ENCODE results near the gene RGR. TPM values are rescaled to one million over a fixed set of nuclear protein-coding genes. Genes with fewer than 3 reads are reported as not detected.
A peak's percentile ranks its signal among the peaks of the same experiment; 100 is the strongest.

Gene RGR
- total RNA-seq, 1 experiment from 2014 or later = not detected

DNA sequence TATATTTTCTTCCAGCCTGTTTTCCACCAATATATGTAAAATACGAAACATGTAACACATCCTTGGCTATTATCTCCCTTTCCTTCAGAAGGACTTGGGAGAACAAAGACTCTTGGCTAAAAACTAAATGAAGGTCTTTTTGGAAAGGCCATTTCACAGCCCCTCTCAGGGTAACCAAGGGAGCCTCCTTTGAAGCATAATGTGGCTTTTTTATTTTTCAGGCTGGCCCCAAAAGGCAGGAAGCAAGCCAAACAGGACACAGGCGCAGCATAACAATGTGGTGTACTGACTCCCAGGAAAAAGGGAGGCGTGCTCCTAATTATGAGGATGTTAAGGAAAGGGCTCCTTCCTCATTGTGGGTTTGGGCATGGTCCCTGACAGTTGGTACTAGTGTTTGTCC, 53.2 kb downstream of the RGR start (continued):
- no peak for TF ChIP-seq MYBL2 (CRISPR knock-in tag; IDR thresholded peaks at IDR 0.05)
- TF ChIP-seq, protein P1, sequence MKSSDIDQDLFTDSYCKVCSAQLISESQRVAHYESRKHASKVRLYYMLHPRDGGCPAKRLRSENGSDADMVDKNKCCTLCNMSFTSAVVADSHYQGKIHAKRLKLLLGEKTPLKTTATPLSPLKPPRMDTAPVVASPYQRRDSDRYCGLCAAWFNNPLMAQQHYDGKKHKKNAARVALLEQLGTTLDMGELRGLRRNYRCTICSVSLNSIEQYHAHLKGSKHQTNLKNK (CRISPR knock-in tag; IDR thresholded peaks at IDR 0.05) = no peak
- TF ChIP-seq, protein P2, sequence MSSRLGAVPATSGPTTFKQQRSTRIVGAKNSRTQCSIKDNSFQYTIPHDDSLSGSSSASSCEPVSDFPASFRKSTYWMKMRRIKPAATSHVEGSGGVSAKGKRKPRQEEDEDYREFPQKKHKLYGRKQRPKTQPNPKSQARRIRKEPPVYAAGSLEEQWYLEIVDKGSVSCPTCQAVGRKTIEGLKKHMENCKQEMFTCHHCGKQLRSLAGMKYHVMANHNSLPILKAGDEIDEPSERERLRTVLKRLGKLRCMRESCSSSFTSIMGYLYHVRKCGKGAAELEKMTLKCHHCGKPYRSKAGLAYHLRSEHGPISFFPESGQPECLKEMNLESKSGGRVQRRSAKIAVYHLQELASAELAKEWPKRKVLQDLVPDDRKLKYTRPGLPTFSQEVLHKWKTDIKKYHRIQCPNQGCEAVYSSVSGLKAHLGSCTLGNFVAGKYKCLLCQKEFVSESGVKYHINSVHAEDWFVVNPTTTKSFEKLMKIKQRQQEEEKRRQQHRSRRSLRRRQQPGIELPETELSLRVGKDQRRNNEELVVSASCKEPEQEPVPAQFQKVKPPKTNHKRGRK (CRISPR knock-in tag; IDR thresholded peaks at IDR 0.05; ENCODE audit: borderline replicate concordance) = no peak
- no peak for TF ChIP-seq ZNF121 (CRISPR knock-in tag; IDR thresholded peaks at IDR 0.05)
- TF ChIP-seq, protein P3, sequence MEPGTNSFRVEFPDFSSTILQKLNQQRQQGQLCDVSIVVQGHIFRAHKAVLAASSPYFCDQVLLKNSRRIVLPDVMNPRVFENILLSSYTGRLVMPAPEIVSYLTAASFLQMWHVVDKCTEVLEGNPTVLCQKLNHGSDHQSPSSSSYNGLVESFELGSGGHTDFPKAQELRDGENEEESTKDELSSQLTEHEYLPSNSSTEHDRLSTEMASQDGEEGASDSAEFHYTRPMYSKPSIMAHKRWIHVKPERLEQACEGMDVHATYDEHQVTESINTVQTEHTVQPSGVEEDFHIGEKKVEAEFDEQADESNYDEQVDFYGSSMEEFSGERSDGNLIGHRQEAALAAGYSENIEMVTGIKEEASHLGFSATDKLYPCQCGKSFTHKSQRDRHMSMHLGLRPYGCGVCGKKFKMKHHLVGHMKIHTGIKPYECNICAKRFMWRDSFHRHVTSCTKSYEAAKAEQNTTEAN (CRISPR knock-in tag; IDR thresholded peaks at IDR 0.05) = no peak
- no peak for TF ChIP-seq FOXK1 (CRISPR knock-in tag; IDR thresholded peaks at IDR 0.05)
- TF ChIP-seq CREM (CRISPR knock-in tag; IDR thresholded peaks at IDR 0.05) = no peak
- TF ChIP-seq TEAD4 (CRISPR knock-in tag; IDR thresholded peaks at IDR 0.05) = no peak

DNA sequence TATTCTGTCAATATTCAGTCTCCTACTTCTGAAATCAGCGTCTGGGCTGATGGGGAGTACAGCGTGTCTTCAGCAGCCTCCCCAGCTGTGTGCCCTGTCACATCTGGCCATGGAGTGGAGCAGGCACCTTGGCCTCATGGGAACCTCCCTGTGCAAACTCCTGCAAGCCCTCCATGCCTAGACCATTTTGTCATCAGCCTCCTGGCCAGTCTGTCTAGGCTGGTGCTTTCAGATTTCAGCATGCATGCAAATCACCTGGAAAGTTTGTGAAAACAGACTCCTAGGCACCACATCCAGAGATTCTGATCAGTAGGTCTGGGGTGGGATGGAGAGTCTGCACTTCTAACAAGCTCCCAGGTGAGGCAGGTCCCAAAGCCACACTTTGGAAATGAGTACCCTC, 57.4 kb downstream of the RGR start:
- H3K9me3 Mint-ChIP-seq = no peaks in the 10 kb centered on the region
- H3K4me1 Mint-ChIP-seq = peaks cover 20% of the 10 kb centered on the region
- no peak overlapping the region for H3K4me3 Mint-ChIP-seq
- no peaks in the 10 kb centered on the region for H3K36me3 Mint-ChIP-seq
- ChIA-PET POLR2A (no interaction called here), CTCF (interaction anchor here (0.6 to 1.0 kb wide), 3 partner anchors 52 to 272 kb away, joined by 3 to 4 read pairs (median 3); no protein-coding TSS in a partner anchor)
- H3K27me3 Mint-ChIP-seq (ENCODE audit: low read depth) = no peaks in the 10 kb centered on the region
- DNase-seq (ENCODE audit: low spot score) (no peak), ATAC-seq (peak; percentile 22)
- H3K27ac Mint-ChIP-seq = no peak overlapping the region
- TF ChIP-seq SMAD4 (CRISPR knock-in tag; IDR thresholded peaks at IDR 0.05) (no peak), ETV6 (CRISPR knock-in tag; IDR thresholded peaks at IDR 0.05) (no peak)

DNA sequence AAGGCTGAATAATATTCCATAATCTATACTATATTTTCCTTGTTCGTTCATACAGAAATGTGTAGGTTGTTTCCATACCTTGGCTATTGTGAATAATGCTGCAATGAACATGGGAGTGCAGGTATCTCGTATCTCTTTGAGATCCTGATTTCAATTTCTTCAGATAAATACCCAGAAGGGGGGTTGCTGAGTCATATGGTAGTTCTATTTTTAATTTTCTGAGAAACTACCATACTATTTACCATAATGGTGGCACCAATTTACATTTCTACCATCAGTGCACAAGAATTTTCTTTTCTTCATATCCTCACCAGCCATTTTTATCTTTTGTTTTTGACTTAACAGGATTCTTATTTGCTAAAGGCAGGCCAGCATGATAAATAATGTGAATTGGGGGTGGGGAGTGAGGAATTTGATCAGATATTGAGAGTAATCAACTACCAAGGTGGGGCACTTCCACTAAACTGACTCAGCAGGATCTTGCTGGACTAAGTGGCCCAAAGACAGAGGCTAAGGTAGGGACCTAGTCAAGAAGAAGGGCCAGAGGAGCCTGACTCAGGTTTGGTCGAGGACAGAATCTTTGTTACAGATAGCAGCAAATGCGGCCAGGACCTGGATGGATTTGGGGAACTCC, 62.0 kb downstream of the RGR start:
- H3K27ac Mint-ChIP-seq = no peak overlapping the region
- no peak for DNase-seq (ENCODE audit: low spot score)
- H3K4me3 Mint-ChIP-seq = no peak overlapping the region
- no peaks in the 10 kb centered on the region for H3K27me3 Mint-ChIP-seq (ENCODE audit: low read depth)
- ChIA-PET POLR2A (no interaction called here), CTCF (no interaction called here)
- TF ChIP-seq SP1 (CRISPR knock-in tag; conservative IDR thresholded peaks at IDR 0.05) (no peak), JAZF1 (CRISPR knock-in tag; IDR thresholded peaks at IDR 0.05) (no peak), GABPB1 (CRISPR knock-in tag; IDR thresholded peaks at IDR 0.05) (no peak), SMAD3 (CRISPR knock-in tag; IDR thresholded peaks at IDR 0.05; ENCODE audit: borderline replicate concordance) (no peak), GTF2I (CRISPR knock-in tag; conservative IDR thresholded peaks at IDR 0.05) (no peak)
- TF ChIP-seq, protein P4, sequence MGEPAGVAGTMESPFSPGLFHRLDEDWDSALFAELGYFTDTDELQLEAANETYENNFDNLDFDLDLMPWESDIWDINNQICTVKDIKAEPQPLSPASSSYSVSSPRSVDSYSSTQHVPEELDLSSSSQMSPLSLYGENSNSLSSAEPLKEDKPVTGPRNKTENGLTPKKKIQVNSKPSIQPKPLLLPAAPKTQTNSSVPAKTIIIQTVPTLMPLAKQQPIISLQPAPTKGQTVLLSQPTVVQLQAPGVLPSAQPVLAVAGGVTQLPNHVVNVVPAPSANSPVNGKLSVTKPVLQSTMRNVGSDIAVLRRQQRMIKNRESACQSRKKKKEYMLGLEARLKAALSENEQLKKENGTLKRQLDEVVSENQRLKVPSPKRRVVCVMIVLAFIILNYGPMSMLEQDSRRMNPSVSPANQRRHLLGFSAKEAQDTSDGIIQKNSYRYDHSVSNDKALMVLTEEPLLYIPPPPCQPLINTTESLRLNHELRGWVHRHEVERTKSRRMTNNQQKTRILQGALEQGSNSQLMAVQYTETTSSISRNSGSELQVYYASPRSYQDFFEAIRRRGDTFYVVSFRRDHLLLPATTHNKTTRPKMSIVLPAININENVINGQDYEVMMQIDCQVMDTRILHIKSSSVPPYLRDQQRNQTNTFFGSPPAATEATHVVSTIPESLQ (CRISPR knock-in tag; IDR thresholded peaks at IDR 0.05) = no peak
- TF ChIP-seq, protein P5, sequence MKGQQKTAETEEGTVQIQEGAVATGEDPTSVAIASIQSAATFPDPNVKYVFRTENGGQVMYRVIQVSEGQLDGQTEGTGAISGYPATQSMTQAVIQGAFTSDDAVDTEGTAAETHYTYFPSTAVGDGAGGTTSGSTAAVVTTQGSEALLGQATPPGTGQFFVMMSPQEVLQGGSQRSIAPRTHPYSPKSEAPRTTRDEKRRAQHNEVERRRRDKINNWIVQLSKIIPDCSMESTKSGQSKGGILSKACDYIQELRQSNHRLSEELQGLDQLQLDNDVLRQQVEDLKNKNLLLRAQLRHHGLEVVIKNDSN (CRISPR knock-in tag; IDR thresholded peaks at IDR 0.05) = no peak
- TF ChIP-seq, protein P2 (CRISPR knock-in tag; IDR thresholded peaks at IDR 0.05; ENCODE audit: borderline replicate concordance) = no peak
- no peaks in the 10 kb centered on the region for H3K36me3 Mint-ChIP-seq
- no peak for ATAC-seq
- peaks cover 21% of the 10 kb centered on the region for H3K4me1 Mint-ChIP-seq
- H3K9me3 Mint-ChIP-seq = peaks cover 10% of the 10 kb centered on the region

Data from WTC11 (cell line).